ENCODE results near the gene AGPAT1. TPM values are rescaled to one million over a fixed set of nuclear protein-coding genes. Genes with fewer than 3 reads are reported as not detected.

AGPAT1 gene
- polyA plus RNA-seq, 1 donor (not counting 4 experiments of a cell fraction or from before 2014, with no cell fraction given), result 46.4 TPM

- Histone ChIP-seq H4K20me1 (ENCODE audit: control insufficient read depth, extremely low read depth, insufficient read depth, low read length) (no peaks in the 10 kb centered on the region), H3K9me3 (ENCODE audit: control insufficient read depth, low read depth, low read length) (no peaks in the 10 kb centered on the region), H3K79me2 (ENCODE audit: control insufficient read depth, insufficient read depth, low read length) (peaks cover 7% of the 10 kb centered on the region), H3K27ac (ENCODE audit: control insufficient read depth, insufficient read depth, low read length) (no peak overlapping the region), H3K27me3 (ENCODE audit: control insufficient read depth, extremely low read depth, insufficient read depth, low read length) (no peaks in the 10 kb centered on the region), H3K4me3 (ENCODE audit: control insufficient read depth in 2 of 3, extremely low read depth in 1 of 3, insufficient read depth in 2 of 3, low read depth in 1 of 3, low read length in 3 of 3) (no peak overlapping the region), H3K36me3 (ENCODE audit: control insufficient read depth in 2 of 2, extremely low read depth in 1 of 2, insufficient read depth in 2 of 2, low read length in 2 of 2) (peaks cover 13 to 14% of the 10 kb centered on the region in 2 experiments), H2AFZ (ENCODE audit: control insufficient read depth, low read length) (no peak overlapping the region), H3K9me1 (ENCODE audit: control insufficient read depth, extremely low read depth, insufficient read depth, low read length) (no peaks in the 10 kb centered on the region), H3K4me1 (ENCODE audit: control insufficient read depth, extremely low read depth, insufficient read depth, low read length) (peaks cover 10% of the 10 kb centered on the region), H3K9ac (ENCODE audit: control insufficient read depth, extremely low read depth, insufficient read depth, low read length) (no peak overlapping the region), H3K4me2 (ENCODE audit: control insufficient read depth, extremely low read depth, insufficient read depth, low read depth, low read length) (no peak overlapping the region)
- no peak for TF ChIP-seq CTCF (optimal IDR thresholded peaks at IDR 0.05 in 1 of 3, IDR thresholded peaks at IDR 0.05 in 1 of 3, conservative IDR thresholded peaks at IDR 0.05 in 1 of 3; ENCODE audit: extremely low read depth in 1 of 3, insufficient read depth in 2 of 3, low read length in 3 of 3)
- TF ChIP-seq EZH2 (IDR thresholded peaks at IDR 0.05; ENCODE audit: low read length), result no peak
- dilution Hi-C loops (cut with MboI; ENCODE audit: extremely low pct_ligation_motif_present, low sequenced_read_pairs), result no loop called here
- DNase-seq (ENCODE audit: low read depth, low spot score) (no peak), FAIRE-seq (no peak)
These were observed 6.1 kb upstream of the AGPAT1 start for GRCh38 chr6:32181915-32182529.

GRCh38 chr6:32181148-32181702 is 5.3 kb upstream of the AGPAT1 start:
- H3K9me1 ChIP-seq (ENCODE audit: control insufficient read depth, extremely low read depth, insufficient read depth, low read length), result no peaks in the 10 kb centered on the region
- FAIRE-seq (no peak), DNase-seq (ENCODE audit: low read depth, low spot score) (no peak)
- no peaks in the 10 kb centered on the region for H3K9me3 ChIP-seq (ENCODE audit: control insufficient read depth, low read depth, low read length)
- no peaks in the 10 kb centered on the region for H3K27me3 ChIP-seq (ENCODE audit: control insufficient read depth, extremely low read depth, insufficient read depth, low read length)
- TF ChIP-seq EZH2 (IDR thresholded peaks at IDR 0.05; ENCODE audit: low read length), result no peak
- no peaks in the 10 kb centered on the region for H4K20me1 ChIP-seq (ENCODE audit: control insufficient read depth, extremely low read depth, insufficient read depth, low read length)
- peaks cover 7 to 10% of the 10 kb centered on the region in 2 experiments for H3K36me3 ChIP-seq (ENCODE audit: control insufficient read depth in 2 of 2, extremely low read depth in 1 of 2, insufficient read depth in 2 of 2, low read length in 2 of 2)
- no peak overlapping the region for H3K4me2 ChIP-seq (ENCODE audit: control insufficient read depth, extremely low read depth, insufficient read depth, low read depth, low read length)
- no peak overlapping the region for H3K4me3 ChIP-seq (ENCODE audit: control insufficient read depth in 2 of 3, extremely low read depth in 1 of 3, insufficient read depth in 2 of 3, low read depth in 1 of 3, low read length in 3 of 3)
- H2AFZ ChIP-seq (ENCODE audit: control insufficient read depth, low read length), result no peak overlapping the region
- no peak overlapping the region for H3K9ac ChIP-seq (ENCODE audit: control insufficient read depth, extremely low read depth, insufficient read depth, low read length)
- dilution Hi-C loops (cut with MboI; ENCODE audit: extremely low pct_ligation_motif_present, low sequenced_read_pairs), result no loop called here
- H3K27ac ChIP-seq (ENCODE audit: control insufficient read depth, insufficient read depth, low read length), result no peak overlapping the region
- H3K79me2 ChIP-seq (ENCODE audit: control insufficient read depth, insufficient read depth, low read length), result peaks cover 7% of the 10 kb centered on the region
- H3K4me1 ChIP-seq (ENCODE audit: control insufficient read depth, extremely low read depth, insufficient read depth, low read length), result peaks cover 18% of the 10 kb centered on the region

Data from keratinocyte (primary cell).